Measurements from ENCODE around the gene GALR1.
"Not testable (repeated sequence)": the region's sequence is repeated elsewhere in the genome, so short reads cannot be mapped to it uniquely, and the experiment has no call there.

The GALR1 gene

GRCh38 chr18:77249569-77250500 lies at the start of gene GALR1:
Gene GALR1, plus strand, starts transcription at chr18:77249848. Its CDS starts 701 bp downstream, at chr18:77250549.
- no peak for DNase-seq (ENCODE audit: low read depth in 2 of 2)

DNA sequence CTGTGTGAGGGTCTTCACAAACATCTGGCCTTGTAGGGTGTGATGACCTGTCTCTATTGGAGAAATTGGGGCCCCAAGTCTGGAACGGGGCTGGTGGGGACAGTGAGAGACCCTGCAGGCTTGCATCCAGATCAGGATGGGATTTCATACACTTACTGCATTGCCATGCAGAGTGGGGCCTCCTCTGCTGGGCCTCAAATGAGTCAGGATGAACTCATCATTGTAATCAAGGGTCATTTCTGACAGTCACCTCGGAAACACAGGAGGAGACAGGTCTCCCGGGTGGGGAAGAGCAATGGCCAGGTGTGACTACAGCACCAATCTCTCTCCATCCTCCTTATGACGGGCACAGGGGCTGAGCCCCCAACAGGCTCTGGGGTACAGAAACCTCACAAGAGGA lies 48.1 kb upstream of the GALR1 start:
- DNase-seq (ENCODE audit: low read depth in 2 of 2), result no peak

DNA sequence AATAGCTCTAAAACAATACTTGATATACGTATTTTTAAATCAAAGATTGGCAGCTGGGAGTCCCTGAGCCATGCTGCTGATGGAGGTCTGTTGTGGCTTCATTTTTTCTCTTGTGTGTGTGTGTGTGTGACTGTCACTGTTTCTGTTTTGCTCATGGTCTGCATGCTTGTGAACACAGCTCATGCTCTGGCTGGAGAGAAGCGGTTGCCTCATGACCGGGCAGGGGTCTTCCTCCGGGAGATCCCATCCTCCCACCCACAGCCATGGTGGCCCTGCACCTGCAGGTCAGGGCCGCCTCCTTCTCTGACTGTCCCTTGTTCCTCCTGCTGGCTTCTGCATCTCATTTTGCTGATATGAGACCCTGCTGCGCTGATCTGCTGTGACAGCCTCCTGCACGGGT lies 47.3 kb upstream of the GALR1 start:
- no peak for DNase-seq (ENCODE audit: low read depth in 2 of 2)

GRCh38 chr18:77203071-77203470 lies 46.6 kb upstream of the GALR1 start:
- no peak for DNase-seq (ENCODE audit: low read depth in 2 of 2)

GRCh38 chr18:77203851-77204250 lies 45.8 kb upstream of the GALR1 start:
- DNase-seq (ENCODE audit: low read depth in 2 of 2), result no peak

- no peak for DNase-seq (ENCODE audit: low read depth in 2 of 2)
These were observed 43.9 kb upstream of the GALR1 start for GRCh38 chr18:77205769-77206168.

DNA sequence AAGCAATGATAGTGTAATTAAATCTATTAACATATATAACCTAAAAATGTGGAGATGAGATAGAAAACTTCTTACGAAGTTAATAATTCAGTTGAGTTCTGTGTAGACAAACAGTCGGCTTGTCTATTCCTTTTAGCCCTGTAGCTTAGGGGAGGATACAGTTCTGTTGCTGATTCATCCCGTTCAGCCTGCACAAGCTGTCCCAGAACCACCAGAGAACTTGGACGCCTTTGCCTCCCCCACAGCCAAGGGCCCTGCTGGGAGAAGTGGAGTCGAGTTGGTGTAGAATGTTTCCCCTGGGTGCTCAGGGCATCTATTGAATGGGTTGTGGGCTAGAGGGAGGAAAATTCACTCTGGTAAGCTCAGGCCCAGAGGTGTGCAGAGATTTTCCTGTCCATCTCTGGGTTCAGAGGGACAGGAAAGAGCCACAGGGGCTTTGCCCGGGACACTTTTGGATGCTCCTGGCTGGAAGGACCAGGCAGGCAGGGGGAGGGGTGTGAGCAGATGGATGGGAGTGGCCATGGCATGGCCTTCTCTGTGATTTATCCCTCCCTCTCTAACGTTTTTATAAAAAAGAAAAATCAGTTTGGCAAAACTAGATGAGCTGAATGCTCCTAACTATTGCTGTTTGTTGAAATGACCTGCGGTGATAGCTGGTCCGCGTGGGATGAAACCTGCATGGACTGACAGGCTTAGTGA lies 42.8 kb upstream of the GALR1 start:
- no peak for DNase-seq (ENCODE audit: low read depth in 2 of 2)

- DNase-seq (ENCODE audit: low read depth in 2 of 2), result no peak
These were observed 42.1 kb upstream of the GALR1 start for GRCh38 chr18:77207540-77207939.

GRCh38 chr18:77208964-77209363 lies 40.7 kb upstream of the GALR1 start:
- no peak for DNase-seq (ENCODE audit: low read depth in 2 of 2)

- DNase-seq (ENCODE audit: low read depth in 2 of 2), result no peak
These were observed 40.1 kb upstream of the GALR1 start for GRCh38 chr18:77209587-77209986.

DNA sequence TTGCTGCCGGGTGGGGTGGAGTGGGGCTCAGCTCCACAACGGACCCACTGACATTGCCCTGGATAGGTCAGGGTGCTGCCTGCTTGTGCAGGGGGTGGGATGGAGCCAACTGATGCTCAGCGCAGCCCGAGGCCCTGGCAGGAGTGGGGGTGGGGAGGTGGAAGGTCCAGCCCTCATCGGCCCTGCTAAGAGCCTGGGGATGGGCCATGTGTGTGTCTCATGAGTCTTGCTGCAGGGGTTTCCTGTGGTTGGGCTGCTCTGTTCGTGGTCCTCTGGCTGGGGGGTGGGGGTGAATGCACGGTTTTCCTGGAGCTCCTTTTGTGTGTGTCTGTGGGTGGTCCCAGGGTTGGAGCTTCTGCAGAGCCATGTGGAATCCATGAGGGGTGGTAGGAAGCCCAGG lies 39.4 kb upstream of the GALR1 start:
- DNase-seq (ENCODE audit: low read depth in 2 of 2), result no peak

GRCh38 chr18:77218642-77219041 lies 31.0 kb upstream of the GALR1 start:
- DNase-seq (ENCODE audit: low read depth in 2 of 2), result no peak

GRCh38 chr18:77220726-77221125 lies 28.9 kb upstream of the GALR1 start:
- DNase-seq (ENCODE audit: low read depth in 2 of 2), result no peak

DNA sequence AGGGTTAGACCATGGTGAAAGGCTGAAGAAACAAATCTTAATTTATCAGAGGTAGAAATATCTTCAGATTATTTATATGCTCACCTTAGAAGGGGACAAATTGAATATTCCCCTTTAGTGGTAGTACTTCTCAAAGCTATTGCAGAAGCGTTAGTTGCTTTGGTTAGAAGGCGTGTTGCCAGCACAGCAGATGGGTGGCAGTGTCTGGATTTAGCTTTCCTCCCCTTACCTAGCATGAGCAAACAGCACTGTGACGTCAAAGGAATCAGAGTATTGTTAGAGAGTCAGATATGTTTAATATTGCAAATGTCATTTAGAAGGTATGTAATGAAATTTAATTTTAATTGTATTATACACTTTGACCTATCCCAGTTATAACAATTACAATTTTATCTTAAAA lies 27.2 kb upstream of the GALR1 start:
- no peak for DNase-seq (ENCODE audit: low read depth in 2 of 2)

GRCh38 chr18:77223221-77223639 lies 26.4 kb upstream of the GALR1 start:
- DNase-seq (ENCODE audit: low read depth in 2 of 2), result no peak

DNA sequence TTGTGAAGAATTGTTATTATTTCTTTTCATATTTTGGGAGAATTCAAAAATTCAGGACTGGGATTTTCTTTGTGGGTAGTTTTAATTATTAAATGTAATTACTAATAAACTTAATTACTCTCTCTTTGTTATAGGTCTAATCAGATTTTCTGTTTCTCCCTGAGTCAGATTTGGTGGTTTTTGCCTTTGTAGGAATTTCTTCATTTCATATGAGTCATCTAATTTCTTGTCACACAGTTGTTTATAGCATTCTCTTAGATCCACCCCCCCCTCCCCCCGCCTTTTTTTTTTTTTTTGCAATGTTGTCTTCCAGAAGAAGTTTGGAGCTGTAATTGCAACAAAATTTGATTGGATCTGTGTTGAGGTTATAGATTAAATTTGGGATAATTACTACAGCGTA lies 26.0 kb upstream of the GALR1 start:
- DNase-seq (ENCODE audit: low read depth in 2 of 2), result no peak

DNA sequence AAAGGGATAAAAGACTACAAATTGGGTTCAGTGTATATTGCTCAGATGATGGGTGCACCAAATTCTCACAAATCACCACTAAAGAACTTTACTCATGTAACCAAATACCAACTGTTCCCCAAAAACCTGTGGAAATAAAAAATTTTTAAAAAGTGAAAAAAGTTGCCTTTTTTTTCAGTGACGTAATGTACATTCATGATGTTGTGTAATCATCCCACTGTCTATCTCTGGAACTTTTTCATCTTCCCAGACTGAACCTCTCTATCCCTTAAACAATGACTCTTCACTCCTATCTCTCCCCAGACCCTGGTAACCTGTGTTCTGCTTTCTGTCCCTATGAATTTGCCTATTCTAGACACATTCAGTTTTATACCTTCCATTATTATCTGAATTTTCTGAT lies 19.0 kb upstream of the GALR1 start:
- DNase-seq (ENCODE audit: low read depth in 2 of 2), result no peak

- no peak for DNase-seq (ENCODE audit: low read depth in 2 of 2)
These were observed 14.9 kb upstream of the GALR1 start for GRCh38 chr18:77234504-77235365.

DNA sequence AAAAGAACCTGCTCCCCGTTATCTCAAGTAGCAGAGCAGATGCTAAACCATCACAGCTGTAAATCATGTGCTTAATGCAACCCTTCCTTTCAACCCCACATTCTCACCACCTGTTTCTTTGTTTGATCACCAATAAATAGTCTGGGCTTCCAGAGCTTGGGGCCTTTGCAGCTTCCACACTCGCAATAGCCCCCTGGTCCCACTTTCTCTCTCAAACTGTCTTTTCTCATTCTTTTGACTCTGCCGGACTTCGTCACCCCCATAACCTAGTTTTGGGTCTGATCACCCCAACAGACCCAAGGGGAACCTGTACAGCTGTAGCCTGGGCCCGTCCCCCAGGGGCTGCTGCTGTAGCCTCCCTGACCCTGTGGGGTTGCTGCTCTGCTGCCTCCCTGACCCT lies 10.4 kb upstream of the GALR1 start:
- not testable (repeated sequence) for DNase-seq (ENCODE audit: low read depth in 2 of 2)

GRCh38 chr18:77248873-77249568 lies 627 bp upstream of the GALR1 start:
- DNase-seq (ENCODE audit: low read depth in 2 of 2), result no peak

DNA sequence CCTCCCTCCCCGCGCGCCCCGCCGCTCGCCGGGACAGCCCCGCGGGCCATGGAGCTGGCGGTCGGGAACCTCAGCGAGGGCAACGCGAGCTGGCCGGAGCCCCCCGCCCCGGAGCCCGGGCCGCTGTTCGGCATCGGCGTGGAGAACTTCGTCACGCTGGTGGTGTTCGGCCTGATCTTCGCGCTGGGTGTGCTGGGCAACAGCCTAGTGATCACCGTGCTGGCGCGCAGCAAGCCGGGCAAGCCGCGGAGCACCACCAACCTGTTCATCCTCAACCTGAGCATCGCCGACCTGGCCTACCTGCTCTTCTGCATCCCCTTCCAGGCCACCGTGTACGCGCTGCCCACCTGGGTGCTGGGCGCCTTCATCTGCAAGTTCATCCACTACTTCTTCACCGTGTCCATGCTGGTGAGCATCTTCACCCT lies 865 bp downstream of the GALR1 start:
- DNase-seq (ENCODE audit: low read depth in 2 of 2), result no peak
